Kidney epithelial cell (primary cell): ENCODE results near the gene ATAT1. TPM values are rescaled to one million over a fixed set of nuclear protein-coding genes. Genes with fewer than 3 reads are reported as not detected.
A peak's percentile ranks its signal among the peaks of the same experiment; 100 is the strongest.
"Not testable (repeated sequence)": the region's sequence is repeated elsewhere in the genome, so short reads cannot be mapped to it uniquely, and the experiment has no call there.

ENCODE experiments used
- DNase-seq: peaks from one replicate; pipeline ENCODE4 v3.0.0-alpha.2; 2010; ENCODE audit warnings: low read depth
- H3K27me3 ChIP-seq: 2 replicates; pipeline ENCODE4 v1.6.0; 2011; ENCODE audit warnings: low read length; ENCODE audit not compliant: control insufficient read depth, insufficient read depth
- H3K36me3 ChIP-seq: 2 replicates; pipeline ENCODE4 v1.5.1; 2011; ENCODE audit warnings: low read length; ENCODE audit not compliant: control insufficient read depth, insufficient read depth
- H3K4me3 ChIP-seq: 2 replicates; pipeline ENCODE4 v1.5.1; 2011; ENCODE audit warnings: low read depth, mild to moderate bottlenecking, control low read depth, low read length
- CTCF ChIP-seq: IDR thresholded peaks from 2 replicates; pipeline ENCODE4 v1.5.1; 2011; ENCODE audit warnings: mild to moderate bottlenecking, moderate library complexity, low read length, control low read depth, inconsistent platforms; ENCODE audit not compliant: insufficient read depth, poor library complexity, severe bottlenecking
- total RNA-seq: library from RNA; depleted of rRNA; stranded (reverse); fragments of >200 nt; gene quantifications from 2 replicates; pipeline ENCODE4 v1.2.3, GENCODE V29; 2015

The ATAT1 gene
- total RNA-seq, 1 donor from 2014 or later: 8.5 TPM

- Histone ChIP-seq H3K4me3 (no peak overlapping the region), H3K36me3 (peaks cover 6% of the 10 kb centered on the region), H3K27me3 (no peaks in the 10 kb centered on the region)
- no peak for DNase-seq
- TF ChIP-seq CTCF: no peak
Observed at GRCh38 chr6:30664994-30665767, 38.5 kb downstream of the ATAT1 start.

- H3K27me3 ChIP-seq, H3K4me3 ChIP-seq, H3K36me3 ChIP-seq, DNase-seq: not testable (repeated sequence)
Observed at GRCh38 chr6:30666300-30666699, 39.6 kb downstream of the ATAT1 start.

- no peak for DNase-seq
- peaks cover 2% of the 10 kb centered on the region for H3K36me3 ChIP-seq
- no peak overlapping the region for H3K4me3 ChIP-seq
- peak; percentile 34 for TF ChIP-seq CTCF
- no peaks in the 10 kb centered on the region for H3K27me3 ChIP-seq
Observed at GRCh38 chr6:30670760-30671527, 44.3 kb downstream of the ATAT1 start.

GRCh38 chr6:30672445-30673253, 46.0 kb downstream of the ATAT1 start, which contains the start of gene DHX16:
Gene DHX16, minus strand, starts transcription at chr6:30673006. Its CDS starts 165 bp downstream, at chr6:30672841.
- peak; percentile 90 for DNase-seq
- H3K36me3 ChIP-seq: peaks cover 1% of the 10 kb centered on the region
- peak within 1 kb of the TSS; percentile 87 for H3K4me3 ChIP-seq
- no peaks in the 10 kb centered on the region for H3K27me3 ChIP-seq
- TF ChIP-seq CTCF: peak; percentile 79

GRCh38 chr6:30676660-30677285, 50.1 kb downstream of the ATAT1 start:
- TF ChIP-seq CTCF: no peak

More at GRCh38 chr6:30676660-30677285, 50.1 kb downstream of the ATAT1 start:
- no peaks in the 10 kb centered on the region for H3K27me3 ChIP-seq
- no peak for DNase-seq
- H3K4me3 ChIP-seq: no peak overlapping the region
- H3K36me3 ChIP-seq: peaks cover 1% of the 10 kb centered on the region
